Kidney glomerular epithelial cell (primary cell): ENCODE data around the gene AGAP9.
"Not testable (repeated sequence)": the region's sequence is repeated elsewhere in the genome, so short reads cannot be mapped to it uniquely, and the experiment has no call there.

ENCODE experiments used
- DNase-seq: peaks from one replicate; lab custom pipeline; 2025; lab: John Stamatoyannopoulos, UW

The AGAP9 gene

GRCh38 chr10:47523475-47523874 is at the start of gene AGAP9:
AGAP9 (minus strand) TSS chr10:47523638; CDS start chr10:47523526, 112 bp downstream.
- not testable (repeated sequence) for DNase-seq

GRCh38 chr10:47571138-47571912 is 47.9 kb upstream of the AGAP9 start:
- DNase-seq = not testable (repeated sequence)

GRCh38 chr10:47566757-47567156 is 43.3 kb upstream of the AGAP9 start:
- DNase-seq = not testable (repeated sequence)

GRCh38 chr10:47566108-47566699 is 42.8 kb upstream of the AGAP9 start:
- not testable (repeated sequence) for DNase-seq

DNA sequence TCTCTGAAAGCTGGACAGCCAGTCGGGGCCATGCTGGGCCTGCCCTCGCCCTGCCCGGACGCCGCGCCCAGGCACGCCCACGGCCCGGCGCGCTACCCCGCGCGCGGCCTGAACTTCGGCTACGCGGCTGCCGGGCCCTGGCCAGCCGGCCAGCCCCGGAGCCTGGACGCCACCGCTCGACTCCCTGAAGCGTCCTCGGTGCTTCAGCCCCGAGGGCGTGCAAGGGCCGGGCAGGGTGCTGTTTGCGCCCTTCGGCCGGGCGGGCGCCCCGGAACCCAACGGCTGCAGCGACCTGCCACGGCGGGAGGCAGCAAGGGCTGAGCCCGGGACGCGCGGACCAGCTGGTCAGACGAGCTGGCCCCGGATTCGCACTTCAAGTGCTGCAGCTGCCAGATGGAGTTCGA is 42.1 kb upstream of the AGAP9 start:
- not testable (repeated sequence) for DNase-seq

DNA sequence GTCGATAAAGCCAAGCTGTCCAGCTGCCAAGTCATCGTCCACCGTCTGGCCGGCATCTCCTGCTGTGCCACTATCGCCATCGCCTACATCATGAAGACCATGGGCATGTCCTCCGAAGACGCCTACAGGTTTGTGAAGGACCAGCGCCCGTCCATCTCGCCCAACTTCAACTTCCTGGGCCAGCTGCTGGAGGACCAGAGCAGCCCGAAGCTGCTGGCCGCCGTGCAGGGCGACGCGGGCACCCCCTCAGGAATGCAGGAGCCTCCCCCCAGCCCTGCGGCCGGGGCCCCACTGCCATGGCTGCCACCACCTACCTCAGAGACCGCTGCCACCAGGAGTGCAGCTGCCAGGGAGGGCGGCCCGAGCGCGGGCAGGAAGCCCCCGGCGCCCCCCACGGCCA is 41.5 kb upstream of the AGAP9 start:
- not testable (repeated sequence) for DNase-seq

- DNase-seq = not testable (repeated sequence)
Observed at GRCh38 chr10:47564318-47564717, 40.9 kb upstream of the AGAP9 start.

- not testable (repeated sequence) for DNase-seq
Observed at GRCh38 chr10:47560452-47560851, 37.0 kb upstream of the AGAP9 start.

- not testable (repeated sequence) for DNase-seq
Observed at GRCh38 chr10:47559718-47560308, 36.4 kb upstream of the AGAP9 start.

GRCh38 chr10:47558109-47558508 is 34.7 kb upstream of the AGAP9 start:
- DNase-seq = peak; percentile 59

GRCh38 chr10:47557616-47558015 is 34.2 kb upstream of the AGAP9 start:
- peak; percentile 65 for DNase-seq

- not testable (repeated sequence) for DNase-seq
Observed at GRCh38 chr10:47555334-47555733, 31.9 kb upstream of the AGAP9 start.

GRCh38 chr10:47554552-47554951 is 31.1 kb upstream of the AGAP9 start:
- DNase-seq = not testable (repeated sequence)

DNA sequence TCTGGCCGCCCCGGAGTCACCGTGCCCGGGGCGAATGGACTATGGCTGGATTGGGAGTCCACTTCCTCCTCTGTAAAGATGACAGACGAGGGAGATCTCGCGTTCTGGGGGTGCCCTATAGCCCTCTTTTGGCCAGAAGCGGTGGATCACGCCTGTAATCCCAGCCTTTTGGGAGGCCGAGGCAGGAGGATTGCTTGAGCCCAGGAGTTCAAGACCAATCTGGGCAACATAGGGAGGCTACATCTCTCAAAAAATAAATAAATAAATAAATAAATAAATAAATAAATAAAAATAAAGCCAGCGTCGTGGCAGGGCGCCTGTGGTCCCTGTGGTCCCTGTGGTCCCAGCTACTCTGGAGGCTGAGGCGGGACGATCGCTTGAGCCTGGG is 30.4 kb upstream of the AGAP9 start:
- not testable (repeated sequence) for DNase-seq

GRCh38 chr10:47553214-47553859 is 29.9 kb upstream of the AGAP9 start:
- DNase-seq = peak; percentile 61

GRCh38 chr10:47552719-47553118 is 29.3 kb upstream of the AGAP9 start:
- DNase-seq = peak; percentile 67

DNA sequence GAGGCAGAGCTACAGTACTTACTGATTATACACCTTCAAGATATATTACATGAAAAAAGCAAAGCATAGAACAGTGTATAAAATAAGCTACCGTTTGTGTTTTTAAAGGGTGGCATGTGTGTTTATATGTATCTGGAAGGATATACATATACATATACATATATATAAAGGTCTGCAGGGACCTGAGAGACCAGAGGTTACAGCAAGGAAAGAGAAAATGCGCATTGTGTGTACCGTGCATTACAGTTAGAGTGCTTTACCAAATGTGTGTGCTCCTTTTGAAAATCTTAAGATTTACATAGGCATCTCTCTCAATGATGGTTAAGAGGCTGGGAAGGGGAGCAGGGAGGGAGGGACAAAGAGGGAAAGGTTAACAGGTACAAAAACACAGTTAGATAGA is 23.8 kb upstream of the AGAP9 start:
- DNase-seq = not testable (repeated sequence)

DNA sequence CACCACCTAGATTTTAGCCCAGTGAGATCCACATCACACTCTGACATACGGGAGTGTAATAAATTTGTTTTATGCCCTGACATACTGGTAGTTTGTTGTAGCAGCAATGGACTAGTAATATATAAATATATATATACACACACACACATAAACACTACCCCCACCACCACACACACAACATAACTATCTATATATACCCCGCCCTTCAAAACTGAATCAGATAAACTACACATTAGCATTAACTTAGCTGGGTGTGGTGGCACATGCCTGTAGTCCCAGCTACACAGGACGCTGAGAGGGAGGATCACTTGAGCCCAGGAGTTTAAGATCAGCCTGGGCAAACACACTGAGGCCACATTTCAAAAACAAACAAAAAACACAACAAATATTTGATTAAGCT is 13.0 kb upstream of the AGAP9 start:
- DNase-seq = not testable (repeated sequence)

- DNase-seq = not testable (repeated sequence)
Observed at GRCh38 chr10:47502313-47502712, 21.1 kb downstream of the AGAP9 start.

DNA sequence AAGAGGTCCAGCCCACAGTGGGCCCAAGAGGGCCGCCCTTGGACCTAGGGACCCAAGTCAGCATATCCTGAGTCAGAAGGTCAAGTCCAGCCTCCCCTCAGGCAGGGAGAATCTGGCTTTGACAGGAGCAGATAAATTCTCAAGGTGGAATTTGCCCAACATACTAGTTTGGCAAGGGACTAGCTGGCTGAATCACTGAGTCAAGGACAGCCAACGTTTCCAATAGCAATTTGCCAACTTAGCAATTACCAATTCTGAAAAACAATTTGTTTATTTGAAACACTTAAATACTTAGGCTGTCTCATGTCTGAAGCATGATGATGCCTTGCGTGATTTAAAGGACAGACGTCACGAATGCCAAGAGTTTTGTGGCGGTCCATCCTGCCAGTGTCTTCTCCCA is 29.2 kb downstream of the AGAP9 start:
- not testable (repeated sequence) for DNase-seq

DNA sequence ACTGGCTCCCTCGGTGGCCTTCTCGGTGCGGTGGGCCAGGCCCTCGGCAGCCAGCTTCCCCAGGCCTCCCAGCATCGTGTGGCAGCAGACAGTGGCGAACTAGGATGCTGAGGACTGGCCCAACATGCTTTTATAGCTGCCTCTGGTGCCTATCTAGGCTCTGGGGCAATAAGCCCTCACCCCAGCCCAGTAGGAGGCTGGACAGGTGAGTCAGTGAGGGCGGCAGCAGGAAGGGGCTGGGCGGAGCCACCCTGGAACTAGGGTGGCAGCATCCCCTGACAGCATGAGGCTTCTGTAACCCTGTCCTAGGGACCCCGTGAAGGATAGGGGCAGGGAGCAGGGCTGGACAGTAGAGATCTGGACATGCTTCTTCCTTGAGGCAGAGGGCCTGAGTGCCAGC is 31.8 kb downstream of the AGAP9 start, which contains the start of gene FAM25G:
Gene FAM25G (minus strand): TSS at position 101 of the 400 bp plus-strand sequence. CDS start 26 bp downstream, at position 75.
- not testable (repeated sequence) for DNase-seq

- not testable (repeated sequence) for DNase-seq
Observed at GRCh38 chr10:47489630-47490029, 33.8 kb downstream of the AGAP9 start.
